ENCODE data around the gene STX19.
A peak's percentile ranks its signal among the peaks of the same experiment; 100 is the strongest.
"Not testable (repeated sequence)": the region's sequence is repeated elsewhere in the genome, so short reads cannot be mapped to it uniquely, and the experiment has no call there.

Gene STX19

DNA sequence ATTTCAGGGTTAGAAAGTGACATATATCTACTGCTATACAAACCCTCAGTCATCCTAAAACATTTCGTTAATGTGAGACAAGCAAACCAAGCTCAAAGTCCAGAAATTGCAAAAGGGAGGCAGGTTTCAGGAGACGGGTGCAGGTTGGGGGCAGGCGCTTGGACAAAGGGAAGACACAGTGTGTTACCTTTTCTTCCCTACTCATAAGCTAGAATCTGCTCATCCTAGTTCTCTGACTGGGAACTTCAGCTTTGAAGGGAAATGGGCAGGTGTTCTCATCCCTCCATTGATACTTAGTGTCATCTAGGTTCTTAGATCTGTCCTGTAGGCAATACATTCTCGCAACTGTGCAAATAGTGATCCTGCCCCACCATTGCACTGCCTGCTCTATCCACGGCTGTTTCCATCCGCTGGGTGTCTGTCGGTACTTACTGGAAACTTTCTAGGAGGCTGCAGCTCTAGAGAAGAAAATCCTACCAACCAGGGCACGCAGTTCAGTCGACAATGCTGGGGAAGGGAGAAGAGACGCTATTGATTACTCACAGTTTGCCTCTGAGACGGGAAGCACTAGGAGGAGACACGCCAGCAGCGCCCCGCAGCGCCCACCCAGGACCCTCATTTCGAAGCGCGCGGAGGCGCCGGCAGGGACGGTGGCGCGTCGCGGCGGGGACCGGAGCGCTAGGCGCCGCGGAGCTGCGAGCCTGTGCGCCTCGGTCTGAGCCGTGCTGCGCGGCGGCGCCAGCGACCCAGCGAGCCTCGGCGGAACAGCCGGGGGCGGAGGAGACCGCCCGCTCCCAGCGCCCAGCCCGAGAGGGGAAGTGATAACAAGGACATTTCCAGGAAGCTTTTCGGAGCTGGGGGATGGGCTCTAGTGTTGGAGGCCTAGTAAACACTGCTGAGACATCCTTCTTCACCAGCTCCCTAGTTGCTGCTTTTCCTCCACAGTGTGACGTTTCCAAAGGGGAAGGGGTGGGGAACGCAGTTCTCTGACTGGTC is 55.0 kb downstream of the STX19 start, which contains the start of gene PROS1:
Gene PROS1, minus strand, starts transcription at position 766 of the 996 bp plus-strand sequence. Its CDS starts 147 bp downstream, at position 619.
- peak; percentile 12 for DNase-seq (ENCODE audit: low read depth)

DNA sequence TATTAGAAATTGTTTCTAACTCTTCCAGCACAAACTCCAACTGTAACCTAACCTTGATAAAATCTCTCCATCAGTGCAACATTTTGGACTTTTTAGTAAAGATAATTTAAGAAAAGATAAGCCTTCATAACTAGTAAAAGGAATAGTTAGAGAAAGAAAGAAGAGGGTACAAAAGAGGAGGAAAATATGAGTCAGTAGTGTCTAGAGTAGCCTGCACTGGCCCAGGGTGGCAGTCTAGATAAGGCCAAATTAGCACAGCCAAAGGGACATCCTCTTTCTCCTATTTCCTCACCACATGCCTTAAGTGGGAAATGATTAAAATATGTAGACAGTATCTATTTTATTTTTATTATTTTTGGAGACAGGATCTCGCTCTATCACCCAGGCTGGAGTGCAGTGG is 58.4 kb downstream of the STX19 start:
- DNase-seq (ENCODE audit: low read depth), result no peak

DNA sequence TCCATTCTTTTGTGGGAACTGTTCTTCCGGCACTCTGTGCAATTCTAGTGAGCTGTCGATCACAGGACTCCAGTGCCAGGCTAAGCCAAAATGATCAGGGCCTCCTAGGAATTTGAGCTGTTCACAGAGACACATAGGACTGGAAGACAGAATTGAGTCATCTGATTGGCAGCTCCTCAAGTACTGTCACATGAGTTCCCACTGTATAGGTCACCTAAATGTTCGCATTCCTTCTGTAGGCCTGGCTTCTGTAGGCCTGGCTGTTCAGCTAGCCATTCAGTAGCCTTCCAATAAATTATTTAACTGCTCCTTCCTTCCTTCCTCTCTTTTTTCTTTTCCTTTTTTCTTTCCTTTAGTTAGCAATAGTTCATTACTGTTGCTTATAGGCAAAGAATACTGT is 59.0 kb downstream of the STX19 start:
- no peak for DNase-seq (ENCODE audit: low read depth)

DNA sequence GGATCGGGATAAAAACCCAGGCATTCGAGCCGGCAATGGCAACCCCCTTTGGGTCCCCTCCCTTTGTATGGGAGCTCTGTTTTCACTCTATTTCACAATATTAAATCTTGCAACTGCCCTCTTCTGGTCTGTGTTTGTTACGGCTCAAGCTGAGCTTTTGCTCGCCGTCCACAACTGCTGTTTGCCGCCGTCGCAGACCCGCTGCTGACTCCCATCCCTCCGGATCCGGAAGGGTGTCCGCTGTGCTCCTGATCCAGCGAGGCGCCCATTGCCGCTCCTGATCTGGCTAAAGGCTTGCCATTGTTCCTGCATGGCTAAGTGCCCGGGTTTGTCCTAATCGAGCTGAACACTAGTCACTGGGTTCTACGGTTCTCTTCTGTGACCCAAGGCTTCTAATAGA is 63.3 kb downstream of the STX19 start:
- not testable (repeated sequence) for DNase-seq (ENCODE audit: low read depth)
